GM12878 (cell line): ENCODE data around the gene ERC2. TPM values are rescaled to one million over a fixed set of nuclear protein-coding genes. Genes with fewer than 3 reads are reported as not detected.

ENCODE experiments used
- ATAC-seq: fragments of 200-7000 bp; cut with Tn5 transposase; 3 replicates; pipeline ENCODE4 v1.9.1; 2020; ENCODE audit warnings: mild to moderate bottlenecking, moderate library complexity
- BruUV-seq: library from RNA; stranded (reverse); fragments of 400-500 nt; replicated peaks from 2 replicates; lab custom pipeline; 2021; lab: Mats Ljungman, UMichigan
- CTCF ChIA-PET: fragments of 300-600 bp; sonication (Branson Sonifier 250); formaldehyde crosslinking; extraction: SDS; loops from one replicate; lab custom pipeline; 2021; ENCODE audit warnings: inconsistent platforms; lab: Yijun Ruan, JAX
- POLR2A ChIA-PET: fragments of 350-600 bp; formaldehyde crosslinking; extraction: SDS; loops from one replicate; lab custom pipeline; 2021; ENCODE audit warnings: inconsistent platforms; lab: Charles Lee
- RAD21 ChIA-PET: fragments of 300-600 bp; sonication (Branson Sonifier 250); formaldehyde crosslinking; loops from one replicate; lab custom pipeline; 2023; ENCODE audit warnings: antibody characterized with exemption; ENCODE audit not compliant: unreplicated experiment; lab: Charles Lee
- SMC1A ChIA-PET: fragments of 300-600 bp; sonication (Branson Sonifier 250); formaldehyde crosslinking; loops from one replicate; lab custom pipeline; 2023; ENCODE audit not compliant: unreplicated experiment, uncharacterized antibody; lab: Charles Lee
- DNase-seq: peaks from one replicate; pipeline ENCODE4 v3.0.0-alpha.2; 2011; ENCODE audit warnings: low read depth, low spot score
- FAIRE-seq: peaks from 3 replicates; lab custom pipeline; 2011; peaks lifted over from hg19 to GRCh38; lab: Jason Lieb, UNC
- H2AFZ ChIP-seq: 2 replicates; pipeline ENCODE4 v1.6.0; 2011; ENCODE audit warnings: low read depth, low read length, control low read depth; ENCODE audit not compliant: control insufficient read depth
- H3K27ac ChIP-seq: 2 replicates; pipeline ENCODE4 v1.5.1; 2011; ENCODE audit warnings: control low read depth; ENCODE audit not compliant: control insufficient read depth, insufficient read depth
- H3K27me3 ChIP-seq, 2 experiments: replicated peaks in 1 of 2; 2 replicates each; pipeline versions ENCODE4 v1.6.0 to v1.6.1; 2011; ENCODE audit warnings: low read length in 1 of 2; ENCODE audit not compliant: control insufficient read depth in 2 of 2, insufficient read depth in 2 of 2
- H3K36me3 ChIP-seq, 2 experiments: 2 replicates each; pipeline ENCODE4 v1.5.1; 2011; ENCODE audit warnings: low read length in 1 of 2; ENCODE audit not compliant: control insufficient read depth in 2 of 2, insufficient read depth in 2 of 2
- H3K4me1 ChIP-seq: 2 replicates; pipeline ENCODE4 v1.6.1; 2011; ENCODE audit warnings: mild to moderate bottlenecking, low read length, moderate library complexity, mixed read lengths; ENCODE audit not compliant: control insufficient read depth, insufficient read depth
- H3K4me2 ChIP-seq: 2 replicates; pipeline ENCODE4 v1.6.0; 2011; ENCODE audit warnings: control low read depth; ENCODE audit not compliant: control insufficient read depth, insufficient read depth
- H3K4me3 ChIP-seq: fragments of 200-600 bp; sonication (generic); 2 replicates; pipeline ENCODE4 v1.5.1; 2016
- H3K79me2 ChIP-seq: 2 replicates; pipeline ENCODE4 v1.6.0; 2011; ENCODE audit warnings: low read length; ENCODE audit not compliant: control insufficient read depth, insufficient read depth
- H3K9ac ChIP-seq: 2 replicates; pipeline ENCODE4 v1.8.0; 2011; ENCODE audit warnings: low read length, control low read depth, mixed read lengths; ENCODE audit not compliant: control insufficient read depth, insufficient read depth
- H3K9me3 ChIP-seq: replicated peaks from 3 replicates; pipeline ENCODE4 v1.5.1; 2011; ENCODE audit warnings: mild to moderate bottlenecking, low read length; ENCODE audit not compliant: control insufficient read depth, insufficient read depth
- H4K20me1 ChIP-seq: 2 replicates; pipeline ENCODE4 v1.6.0; 2011; ENCODE audit not compliant: control insufficient read depth, insufficient read depth
- CBFB ChIP-seq: IDR thresholded peaks from 2 replicates; pipeline ENCODE4 v1.6.1; 2016; ENCODE audit warnings: antibody characterized with exemption, low read depth
- CHD1 ChIP-seq: IDR thresholded peaks from 2 replicates; pipeline ENCODE4 v1.6.1; 2012; ENCODE audit warnings: low read depth, low read length, improper control_type of control experiment
- DPF2 ChIP-seq: fragments of 450-650 bp; IDR thresholded peaks from 2 replicates; pipeline ENCODE4 v1.6.1; 2017; ENCODE audit warnings: mild to moderate bottlenecking
- HDAC6 ChIP-seq: fragments of 200-600 bp; sonication (generic); IDR thresholded peaks from one replicate; pipeline ENCODE4 v1.8.0; 2017; ENCODE audit warnings: antibody characterized with exemption; ENCODE audit not compliant: unreplicated experiment
- JUND ChIP-seq: IDR thresholded peaks from 2 replicates; pipeline ENCODE4 v1.6.1; 2012; ENCODE audit warnings: low read depth, mild to moderate bottlenecking, low read length, improper control_type of control experiment, moderate library complexity
- LARP7 ChIP-seq: fragments of 450-650 bp; IDR thresholded peaks from 2 replicates; pipeline ENCODE4 v1.6.1; 2017; ENCODE audit warnings: mild to moderate bottlenecking
- MEF2B ChIP-seq: fragments of 450-650 bp; IDR thresholded peaks from 2 replicates; pipeline ENCODE4 v1.6.1; 2018; ENCODE audit warnings: mild to moderate bottlenecking, moderate library complexity; ENCODE audit not compliant: partially characterized antibody, poor library complexity, severe bottlenecking
- MLLT1 ChIP-seq: fragments of 450-650 bp; IDR thresholded peaks from 2 replicates; pipeline ENCODE4 v1.6.1; 2016; ENCODE audit warnings: mild to moderate bottlenecking
- NR2F1 ChIP-seq: fragments of 450-650 bp; conservative IDR thresholded peaks from 2 replicates; pipeline ENCODE4 v1.6.1; 2017; ENCODE audit warnings: mild to moderate bottlenecking
- RCOR1 ChIP-seq: conservative IDR thresholded peaks from 2 replicates; pipeline ENCODE4 v1.6.1; 2012; ENCODE audit warnings: low read depth, low read length, improper control_type of control experiment
- SP1 ChIP-seq: IDR thresholded peaks from one replicate; pipeline ENCODE4 v1.6.1; 2011; ENCODE audit warnings: low read depth, low read length
- YY1 ChIP-seq: IDR thresholded peaks from 2 replicates; pipeline ENCODE4 v1.6.1; 2011; ENCODE audit warnings: low read depth, mild to moderate bottlenecking, low read length
- ZNF622 ChIP-seq: fragments of 450-650 bp; IDR thresholded peaks from 2 replicates; pipeline ENCODE4 v1.6.1; 2017; ENCODE audit warnings: mild to moderate bottlenecking, inconsistent platforms
- WGBS: methylation state at CpG from one replicate; pipeline ENCODE4 v1.1.6; 2016; ENCODE audit warnings: low lambda C conversion rate; ENCODE audit not compliant: insufficient replicate concordance, insufficient coverage; ENCODE audit errors: missing lambda C conversion rate; 5-methylcytosine and 5-hydroxymethylcytosine counted together
- in situ Hi-C: fragments of 300-500 bp; cut with MboI; formaldehyde crosslinking; loops from 9 replicates; pipeline ENCODE4 v1.14.3; 2018; ENCODE audit warnings: mixed read lengths
- intact Hi-C: fragments of 100-400 bp; cut with micrococcal nuclease; formaldehyde crosslinking; loops from one replicate; pipeline ENCODE4 v1.14.2; 2022; ENCODE audit not compliant: unreplicated experiment
- polyA plus RNA-seq, 11 experiments: library from polyadenylated mRNA; depleted of rRNA in 4 of 11; unstranded in 6 of 11; stranded (reverse) in 5 of 11; fragments of >200 nt; fragmentation: Nextera tagmentation in 4 of 11; fragmentation: Illumina TruSeq in 1 of 11; extraction: Ambion mirVana in 4 of 11; extraction: Trizol in 1 of 11; gene quantifications; 1 replicate in 1 of 11; 2 replicates in 10 of 11; pipeline versions ENCODE4 v1.2.1 to v1.2.3, GENCODE V29; 2011 to 2016; ENCODE audit warnings: inconsistent platforms in 2 of 11, missing spikeins in 2 of 11, low read depth in 1 of 11
- total RNA-seq, 4 experiments: library from RNA; depleted of rRNA in 3 of 4; stranded (reverse); fragments of >200 nt in 3 of 4; fragmentation: Illumina TruSeq in 1 of 4; extraction: Trizol in 1 of 4; gene quantifications; 2 replicates each; pipeline versions ENCODE4 v1.2.1 to v1.2.3, GENCODE V29; 2013 to 2021
- TF ChIP-seq, protein P1 (sequence below), 3 experiments: IDR thresholded peaks in 2 of 3; conservative IDR thresholded peaks in 1 of 3; 2 replicates each; pipeline ENCODE4 v1.5.1; 2011; ENCODE audit warnings: low read depth in 3 of 3, low read length in 3 of 3, mild to moderate bottlenecking in 3 of 3, control low read depth in 2 of 3, moderate library complexity in 2 of 3, inconsistent platforms in 1 of 3, mixed read lengths in 1 of 3; ENCODE audit not compliant: control insufficient read depth in 2 of 3, insufficient read depth in 1 of 3; ENCODE audit errors: extremely low read depth in 1 of 3

Gene ERC2
- total and polyA plus RNA-seq, 10 of the 15 experiments (the other 5 are each of a cell fraction or from before 2014, with no cell fraction given) = 0.06 to 1.4 (median 0.12) TPM; not detected in 3

DNA sequence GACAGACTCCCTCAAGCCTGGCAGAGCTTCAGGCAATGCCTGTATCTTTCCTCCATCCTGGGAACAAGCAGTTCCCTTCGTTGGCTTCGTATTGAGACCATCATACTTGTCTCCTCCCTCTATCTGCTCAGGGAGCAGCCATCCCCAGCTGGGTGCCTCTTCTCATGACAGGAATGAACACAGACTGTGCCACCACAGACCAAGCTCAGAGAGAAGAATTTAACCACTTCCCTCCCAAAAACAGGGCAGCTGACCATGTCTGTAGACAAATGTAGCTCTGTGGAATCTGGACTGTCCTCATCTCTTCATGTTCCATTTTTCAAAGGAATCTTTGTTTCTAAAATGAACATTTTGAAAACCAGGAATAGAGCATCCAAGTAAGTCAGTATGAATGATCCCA is 245.4 kb downstream of the ERC2 start:
- no peaks in the 10 kb centered on the region for H3K9me3 ChIP-seq
- no peaks in the 10 kb centered on the region for H3K4me1 ChIP-seq
- H3K4me3 ChIP-seq = no peak overlapping the region
- no peaks in the 10 kb centered on the region for H3K79me2 ChIP-seq
- in situ Hi-C loops = no loop called here
- H3K4me2 ChIP-seq = no peak overlapping the region
- no peak for ATAC-seq
- ChIA-PET POLR2A (no interaction called here), SMC1A (no interaction called here), RAD21 (no interaction called here), CTCF (interaction anchor here (1.2 kb wide), 1 partner anchor 60 kb away, joined by 3 read pairs; no protein-coding TSS in a partner anchor)
- no TSS peak for BruUV-seq
- FAIRE-seq = no peak
- no peaks in the 10 kb centered on the region for H3K36me3 ChIP-seq
- WGBS = 35% methylated on average over 2 of the region's 2 CpGs
- intact Hi-C loops = no loop called here
- TF ChIP-seq YY1 (no peak), RCOR1 (no peak), CBFB (no peak), NR2F1 (no peak), JUND (no peak)
- no peaks in the 10 kb centered on the region; a peak in 1 of 4 replicates for H3K27me3 ChIP-seq
- DNase-seq = no peak
- no peak overlapping the region for H3K9ac ChIP-seq
- no peak overlapping the region for H2AFZ ChIP-seq
- no peaks in the 10 kb centered on the region for H4K20me1 ChIP-seq
- no peak overlapping the region for H3K27ac ChIP-seq

GRCh38 chr3:56219894-56220805 is 248.1 kb downstream of the ERC2 start:
- no peak overlapping the region for H2AFZ ChIP-seq
- no TSS peak for BruUV-seq
- ATAC-seq (no peak), FAIRE-seq (no peak), DNase-seq (no peak)
- no peak overlapping the region for H3K27ac ChIP-seq
- ChIA-PET POLR2A (no interaction called here), CTCF (no interaction called here), RAD21 (no interaction called here), SMC1A (no interaction called here)
- H4K20me1 ChIP-seq = no peaks in the 10 kb centered on the region
- H3K79me2 ChIP-seq = no peaks in the 10 kb centered on the region
- no peaks in the 10 kb centered on the region for H3K36me3 ChIP-seq
- in situ Hi-C loops = no loop called here
- no peak overlapping the region for H3K9ac ChIP-seq
- no peaks in the 10 kb centered on the region; a peak in 1 of 4 replicates for H3K27me3 ChIP-seq
- no peaks in the 10 kb centered on the region for H3K9me3 ChIP-seq
- no peaks in the 10 kb centered on the region for H3K4me1 ChIP-seq
- WGBS = 33% methylated on average over 11 of the region's 11 CpGs
- H3K4me3 ChIP-seq = no peak overlapping the region
- intact Hi-C loops = no loop called here
- H3K4me2 ChIP-seq = no peak overlapping the region
- TF ChIP-seq MLLT1 = no peak
- TF ChIP-seq CHD1 = no peak
- no peak for TF ChIP-seq DPF2
- TF ChIP-seq, protein P1, sequence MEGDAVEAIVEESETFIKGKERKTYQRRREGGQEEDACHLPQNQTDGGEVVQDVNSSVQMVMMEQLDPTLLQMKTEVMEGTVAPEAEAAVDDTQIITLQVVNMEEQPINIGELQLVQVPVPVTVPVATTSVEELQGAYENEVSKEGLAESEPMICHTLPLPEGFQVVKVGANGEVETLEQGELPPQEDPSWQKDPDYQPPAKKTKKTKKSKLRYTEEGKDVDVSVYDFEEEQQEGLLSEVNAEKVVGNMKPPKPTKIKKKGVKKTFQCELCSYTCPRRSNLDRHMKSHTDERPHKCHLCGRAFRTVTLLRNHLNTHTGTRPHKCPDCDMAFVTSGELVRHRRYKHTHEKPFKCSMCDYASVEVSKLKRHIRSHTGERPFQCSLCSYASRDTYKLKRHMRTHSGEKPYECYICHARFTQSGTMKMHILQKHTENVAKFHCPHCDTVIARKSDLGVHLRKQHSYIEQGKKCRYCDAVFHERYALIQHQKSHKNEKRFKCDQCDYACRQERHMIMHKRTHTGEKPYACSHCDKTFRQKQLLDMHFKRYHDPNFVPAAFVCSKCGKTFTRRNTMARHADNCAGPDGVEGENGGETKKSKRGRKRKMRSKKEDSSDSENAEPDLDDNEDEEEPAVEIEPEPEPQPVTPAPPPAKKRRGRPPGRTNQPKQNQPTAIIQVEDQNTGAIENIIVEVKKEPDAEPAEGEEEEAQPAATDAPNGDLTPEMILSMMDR (IDR thresholded peaks at IDR 0.05 in 2 of 3, conservative IDR thresholded peaks at IDR 0.05 in 1 of 3; ENCODE audit: control insufficient read depth in 2 of 3, extremely low read depth in 1 of 3, insufficient read depth in 1 of 3, low read depth in 3 of 3, low read length in 3 of 3) = no peak
- no peak for TF ChIP-seq SP1
- no peak for TF ChIP-seq MEF2B
- no peak for TF ChIP-seq ZNF622
- TF ChIP-seq LARP7 = no peak
- TF ChIP-seq HDAC6 = no peak
